Mammary epithelial cell (primary cell): ENCODE measurements around the gene ZNF460.

Experiments used
- EZH2 ChIP-seq: IDR thresholded peaks from 2 replicates; pipeline ENCODE4 v1.6.1; 2012; ENCODE audit warnings: low read length, inconsistent platforms, borderline replicate concordance
- TF ChIP-seq, protein P1 (sequence below), 2 donors: IDR thresholded peaks in 1 of 2; conservative IDR thresholded peaks in 1 of 2; 2 replicates each; pipeline ENCODE4 v1.5.1; 2011 to 2012; ENCODE audit warnings: inconsistent platforms in 2 of 2, low read length in 2 of 2, mild to moderate bottlenecking in 2 of 2, control low read depth in 1 of 2, low read depth in 1 of 2; ENCODE audit not compliant: insufficient read depth in 1 of 2; ENCODE audit errors: extremely low read depth in 1 of 2

DNA sequence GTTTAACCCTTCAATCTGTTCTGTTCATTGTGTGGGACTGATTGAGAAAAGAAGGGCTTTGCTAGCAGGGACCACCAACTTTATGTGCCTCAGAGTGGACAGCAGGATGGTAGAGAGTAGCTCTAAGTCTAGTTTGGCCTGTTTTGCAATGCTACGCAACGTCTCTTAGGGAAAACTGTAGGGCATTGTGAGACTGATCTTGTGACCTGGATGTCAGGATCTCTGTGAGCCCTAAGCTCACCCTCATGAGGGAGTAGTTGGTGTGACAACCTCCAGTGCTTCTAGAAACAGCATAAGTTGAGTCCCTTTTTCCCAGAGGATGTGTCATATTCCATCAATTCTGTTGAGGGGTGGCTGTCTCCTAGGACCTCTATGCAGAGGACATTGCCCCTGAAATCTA is 30.5 kb downstream of the ZNF460 start:
- TF ChIP-seq, protein P1, sequence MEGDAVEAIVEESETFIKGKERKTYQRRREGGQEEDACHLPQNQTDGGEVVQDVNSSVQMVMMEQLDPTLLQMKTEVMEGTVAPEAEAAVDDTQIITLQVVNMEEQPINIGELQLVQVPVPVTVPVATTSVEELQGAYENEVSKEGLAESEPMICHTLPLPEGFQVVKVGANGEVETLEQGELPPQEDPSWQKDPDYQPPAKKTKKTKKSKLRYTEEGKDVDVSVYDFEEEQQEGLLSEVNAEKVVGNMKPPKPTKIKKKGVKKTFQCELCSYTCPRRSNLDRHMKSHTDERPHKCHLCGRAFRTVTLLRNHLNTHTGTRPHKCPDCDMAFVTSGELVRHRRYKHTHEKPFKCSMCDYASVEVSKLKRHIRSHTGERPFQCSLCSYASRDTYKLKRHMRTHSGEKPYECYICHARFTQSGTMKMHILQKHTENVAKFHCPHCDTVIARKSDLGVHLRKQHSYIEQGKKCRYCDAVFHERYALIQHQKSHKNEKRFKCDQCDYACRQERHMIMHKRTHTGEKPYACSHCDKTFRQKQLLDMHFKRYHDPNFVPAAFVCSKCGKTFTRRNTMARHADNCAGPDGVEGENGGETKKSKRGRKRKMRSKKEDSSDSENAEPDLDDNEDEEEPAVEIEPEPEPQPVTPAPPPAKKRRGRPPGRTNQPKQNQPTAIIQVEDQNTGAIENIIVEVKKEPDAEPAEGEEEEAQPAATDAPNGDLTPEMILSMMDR (conservative IDR thresholded peaks at IDR 0.05 in 1 of 2, IDR thresholded peaks at IDR 0.05 in 1 of 2; ENCODE audit: extremely low read depth in 1 of 2, insufficient read depth in 1 of 2, low read depth in 1 of 2, low read length in 2 of 2): no peak
- no peak for TF ChIP-seq EZH2
